ENCODE results near the gene ANKS6.

DNA sequence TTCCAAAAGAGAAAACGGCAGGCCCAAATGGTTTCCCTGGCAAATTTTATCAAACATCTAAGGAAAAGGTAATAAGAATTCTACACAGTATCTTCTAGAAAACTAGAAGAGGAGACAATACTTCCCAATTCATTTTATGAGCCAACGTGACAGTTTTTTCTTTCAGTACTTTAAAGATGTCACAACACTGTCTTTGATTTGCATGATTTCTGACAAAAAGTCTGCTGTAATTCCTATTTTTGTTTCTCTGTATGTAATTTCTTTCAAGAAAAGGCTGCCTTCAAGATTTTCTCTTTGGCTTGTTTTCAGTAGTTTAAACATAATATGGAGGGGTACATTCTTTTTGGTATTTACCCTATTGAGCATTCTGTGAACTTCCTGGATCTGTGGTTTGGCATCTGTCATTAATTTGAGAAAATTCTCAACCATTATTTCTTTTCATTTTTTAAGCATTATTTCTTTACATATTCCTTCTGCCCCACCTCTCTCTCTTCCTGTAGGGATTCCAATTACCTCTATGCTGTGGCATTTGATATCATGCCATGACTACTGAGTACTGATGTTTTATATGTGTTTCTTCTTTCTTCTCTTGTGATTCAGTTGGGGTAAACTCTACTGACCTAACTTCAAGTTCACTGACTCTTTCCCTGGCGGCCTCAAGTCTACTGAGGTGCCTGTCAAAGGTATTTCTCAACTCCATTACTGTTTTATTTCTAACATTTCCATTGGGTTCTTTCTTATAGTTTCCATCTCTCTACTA is 32.2 kb downstream of the ANKS6 start:
- TF ChIP-seq, protein P1, sequence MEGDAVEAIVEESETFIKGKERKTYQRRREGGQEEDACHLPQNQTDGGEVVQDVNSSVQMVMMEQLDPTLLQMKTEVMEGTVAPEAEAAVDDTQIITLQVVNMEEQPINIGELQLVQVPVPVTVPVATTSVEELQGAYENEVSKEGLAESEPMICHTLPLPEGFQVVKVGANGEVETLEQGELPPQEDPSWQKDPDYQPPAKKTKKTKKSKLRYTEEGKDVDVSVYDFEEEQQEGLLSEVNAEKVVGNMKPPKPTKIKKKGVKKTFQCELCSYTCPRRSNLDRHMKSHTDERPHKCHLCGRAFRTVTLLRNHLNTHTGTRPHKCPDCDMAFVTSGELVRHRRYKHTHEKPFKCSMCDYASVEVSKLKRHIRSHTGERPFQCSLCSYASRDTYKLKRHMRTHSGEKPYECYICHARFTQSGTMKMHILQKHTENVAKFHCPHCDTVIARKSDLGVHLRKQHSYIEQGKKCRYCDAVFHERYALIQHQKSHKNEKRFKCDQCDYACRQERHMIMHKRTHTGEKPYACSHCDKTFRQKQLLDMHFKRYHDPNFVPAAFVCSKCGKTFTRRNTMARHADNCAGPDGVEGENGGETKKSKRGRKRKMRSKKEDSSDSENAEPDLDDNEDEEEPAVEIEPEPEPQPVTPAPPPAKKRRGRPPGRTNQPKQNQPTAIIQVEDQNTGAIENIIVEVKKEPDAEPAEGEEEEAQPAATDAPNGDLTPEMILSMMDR (IDR thresholded peaks at IDR 0.05) = no peak
- no peak for TF ChIP-seq EP300 (IDR thresholded peaks at IDR 0.05)
- TF ChIP-seq POLR2A (IDR thresholded peaks at IDR 0.05) = no peak
- TF ChIP-seq POLR2AphosphoS5 (IDR thresholded peaks at IDR 0.05) = no peak
